Measurements from ENCODE around the gene FMNL2. TPM values are rescaled to one million over a fixed set of nuclear protein-coding genes. Genes with fewer than 3 reads are reported as not detected.

The FMNL2 gene
- total RNA-seq, 1 donor from 2014 or later, result 34.3 TPM

DNA sequence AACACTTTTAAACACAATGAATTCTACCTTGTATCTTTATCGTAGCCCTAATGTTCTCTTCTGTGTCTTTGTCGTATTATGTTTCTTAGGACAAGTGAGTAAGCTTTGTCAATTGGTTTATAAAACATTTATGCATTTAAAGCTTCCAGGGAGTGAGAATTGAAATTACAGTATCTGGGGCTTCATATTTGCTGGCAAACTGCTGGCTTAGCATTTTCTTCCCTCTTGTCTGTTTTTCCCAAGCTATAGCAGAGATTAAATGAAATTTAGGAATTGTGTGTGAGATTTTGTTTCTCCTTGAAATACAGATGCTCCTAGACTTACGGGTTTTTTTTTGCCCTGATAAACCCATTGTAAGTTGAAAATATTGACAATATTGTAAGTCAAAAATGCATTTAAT lies 73.3 kb downstream of the FMNL2 start:
- no peak overlapping the region for H3K4me2 ChIP-seq (ENCODE audit: low read length)
- no peak overlapping the region for H3K27ac ChIP-seq (ENCODE audit: low read depth, low read length)
- H3K27me3 ChIP-seq (ENCODE audit: insufficient read depth, low read length), result no peaks in the 10 kb centered on the region
- FAIRE-seq (no peak), DNase-seq (ENCODE audit: low read depth) (no peak)
- no peak overlapping the region for H2AFZ ChIP-seq (ENCODE audit: low read depth, low read length)
- peaks cover 21% of the 10 kb centered on the region for H3K4me1 ChIP-seq (ENCODE audit: insufficient read depth, low read length)
- peaks cover 24% of the 10 kb centered on the region for H4K20me1 ChIP-seq (ENCODE audit: insufficient read depth, low read length)
- H3K27ac Mint-ChIP-seq (ENCODE audit: unreplicated experiment), result no peak overlapping the region
- TF ChIP-seq EZH2 (IDR thresholded peaks at IDR 0.05; ENCODE audit: insufficient read depth, low read length), result no peak
- TF ChIP-seq, protein P1, sequence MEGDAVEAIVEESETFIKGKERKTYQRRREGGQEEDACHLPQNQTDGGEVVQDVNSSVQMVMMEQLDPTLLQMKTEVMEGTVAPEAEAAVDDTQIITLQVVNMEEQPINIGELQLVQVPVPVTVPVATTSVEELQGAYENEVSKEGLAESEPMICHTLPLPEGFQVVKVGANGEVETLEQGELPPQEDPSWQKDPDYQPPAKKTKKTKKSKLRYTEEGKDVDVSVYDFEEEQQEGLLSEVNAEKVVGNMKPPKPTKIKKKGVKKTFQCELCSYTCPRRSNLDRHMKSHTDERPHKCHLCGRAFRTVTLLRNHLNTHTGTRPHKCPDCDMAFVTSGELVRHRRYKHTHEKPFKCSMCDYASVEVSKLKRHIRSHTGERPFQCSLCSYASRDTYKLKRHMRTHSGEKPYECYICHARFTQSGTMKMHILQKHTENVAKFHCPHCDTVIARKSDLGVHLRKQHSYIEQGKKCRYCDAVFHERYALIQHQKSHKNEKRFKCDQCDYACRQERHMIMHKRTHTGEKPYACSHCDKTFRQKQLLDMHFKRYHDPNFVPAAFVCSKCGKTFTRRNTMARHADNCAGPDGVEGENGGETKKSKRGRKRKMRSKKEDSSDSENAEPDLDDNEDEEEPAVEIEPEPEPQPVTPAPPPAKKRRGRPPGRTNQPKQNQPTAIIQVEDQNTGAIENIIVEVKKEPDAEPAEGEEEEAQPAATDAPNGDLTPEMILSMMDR (IDR thresholded peaks at IDR 0.05; ENCODE audit: insufficient read depth, low read depth, low read length), result no peak
- H3K9me3 ChIP-seq (ENCODE audit: insufficient read depth, low read depth, low read length), result no peaks in the 10 kb centered on the region
- H3K36me3 ChIP-seq (ENCODE audit: insufficient read depth, low read length), result no peaks in the 10 kb centered on the region
- H3K4me3 Mint-ChIP-seq (ENCODE audit: unreplicated experiment), result no peak overlapping the region
- no peak overlapping the region for H3K9ac ChIP-seq (ENCODE audit: low read length)
- H3K27me3 Mint-ChIP-seq (ENCODE audit: low read depth, unreplicated experiment), result no peaks in the 10 kb centered on the region
- no peaks in the 10 kb centered on the region for H3K36me3 Mint-ChIP-seq (ENCODE audit: low read depth, unreplicated experiment)
- no peaks in the 10 kb centered on the region for H3K9me3 Mint-ChIP-seq (ENCODE audit: unreplicated experiment)
- H3K4me3 ChIP-seq (ENCODE audit: insufficient read depth, low read depth, low read length), result no peak overlapping the region
- H3K4me1 Mint-ChIP-seq (ENCODE audit: low read depth, unreplicated experiment), result peaks cover 67% of the 10 kb centered on the region
- H3K79me2 ChIP-seq (ENCODE audit: insufficient read depth, low read length), result peaks cover 88% of the 10 kb centered on the region

DNA sequence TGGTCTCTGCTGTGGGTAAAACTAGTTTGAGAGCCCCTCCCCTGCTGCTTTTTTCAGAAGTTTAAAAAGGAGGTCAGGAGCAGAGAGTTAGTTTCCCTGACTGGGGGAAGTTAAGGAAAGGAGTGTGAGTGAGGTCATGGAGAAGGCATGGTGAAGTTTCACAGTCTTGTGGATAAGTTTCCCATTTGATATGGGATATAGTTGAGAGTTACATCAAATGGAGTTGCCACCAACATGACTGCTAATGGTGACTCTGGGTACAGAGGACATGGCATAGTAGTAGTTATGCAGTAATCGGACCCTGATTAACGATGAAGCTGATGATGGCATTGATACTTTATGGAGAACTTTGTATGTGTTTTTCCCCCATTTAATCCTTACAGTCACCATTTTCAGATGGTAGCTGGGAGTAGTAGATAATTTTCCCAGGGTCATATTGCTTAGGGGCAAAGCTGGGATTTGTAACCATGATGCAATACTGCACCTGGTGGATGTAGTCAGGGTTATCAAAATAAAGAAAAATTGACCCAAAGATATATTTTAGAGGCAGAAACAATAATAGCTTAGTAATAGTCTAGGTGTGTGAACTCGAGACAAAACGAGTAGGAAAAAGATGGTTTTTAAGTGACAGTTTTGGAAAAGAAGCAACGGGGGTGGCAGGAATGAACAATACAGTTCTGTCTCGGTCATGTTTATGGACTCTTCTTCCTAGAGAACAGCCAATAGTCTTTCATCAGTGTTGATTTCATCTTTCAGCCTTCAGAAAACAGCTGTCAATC lies 74.6 kb downstream of the FMNL2 start:
- Histone ChIP-seq H3K79me2 (ENCODE audit: insufficient read depth, low read length) (peaks cover 87% of the 10 kb centered on the region), H3K9me3 (ENCODE audit: insufficient read depth, low read depth, low read length) (no peaks in the 10 kb centered on the region), H3K9ac (ENCODE audit: low read length) (no peak overlapping the region), H2AFZ (ENCODE audit: low read depth, low read length) (no peak overlapping the region), H3K4me3 (ENCODE audit: insufficient read depth, low read depth, low read length) (no peak overlapping the region), H4K20me1 (ENCODE audit: insufficient read depth, low read length) (peaks cover 30% of the 10 kb centered on the region), H3K4me2 (ENCODE audit: low read length) (no peak overlapping the region), H3K4me1 (ENCODE audit: insufficient read depth, low read length) (peaks cover 22% of the 10 kb centered on the region), H3K27me3 (ENCODE audit: insufficient read depth, low read length) (no peaks in the 10 kb centered on the region), H3K36me3 (ENCODE audit: insufficient read depth, low read length) (no peaks in the 10 kb centered on the region), H3K27ac (ENCODE audit: low read depth, low read length) (no peak overlapping the region)
- no peak for TF ChIP-seq EZH2 (IDR thresholded peaks at IDR 0.05; ENCODE audit: insufficient read depth, low read length)
- TF ChIP-seq, protein P1 (IDR thresholded peaks at IDR 0.05; ENCODE audit: insufficient read depth, low read depth, low read length), result no peak
- Mint-ChIP-seq H3K4me1 (ENCODE audit: low read depth, unreplicated experiment) (peaks cover 76% of the 10 kb centered on the region), H3K27ac (ENCODE audit: unreplicated experiment) (no peak overlapping the region), H3K9me3 (ENCODE audit: unreplicated experiment) (no peaks in the 10 kb centered on the region), H3K36me3 (ENCODE audit: low read depth, unreplicated experiment) (no peaks in the 10 kb centered on the region), H3K27me3 (ENCODE audit: low read depth, unreplicated experiment) (no peaks in the 10 kb centered on the region), H3K4me3 (ENCODE audit: unreplicated experiment) (no peak overlapping the region)
- FAIRE-seq (no peak), DNase-seq (ENCODE audit: low read depth) (no peak)

DNA sequence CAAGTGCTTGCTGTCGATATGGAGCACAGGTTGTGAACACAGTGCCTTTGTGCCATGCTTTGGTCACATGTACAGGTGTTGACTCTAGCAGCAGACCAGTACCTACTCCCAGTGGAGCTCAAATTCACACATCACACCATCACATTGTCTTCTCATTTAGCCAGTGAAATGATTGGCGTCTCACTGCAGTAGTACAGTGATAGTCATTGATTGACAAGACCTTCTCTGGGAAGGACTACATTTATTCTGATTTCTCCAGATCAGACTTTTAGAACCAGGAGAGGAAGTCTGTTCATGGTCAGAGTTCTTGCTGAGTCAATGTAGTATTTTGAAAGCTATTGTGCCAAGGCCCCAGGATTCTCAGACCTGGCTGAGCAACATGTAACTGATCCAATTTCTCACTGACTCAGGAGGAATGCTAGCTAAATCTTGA lies 75.2 kb downstream of the FMNL2 start:
- Histone ChIP-seq H3K36me3 (ENCODE audit: insufficient read depth, low read length) (no peaks in the 10 kb centered on the region), H3K79me2 (ENCODE audit: insufficient read depth, low read length) (peaks cover 85% of the 10 kb centered on the region), H3K27ac (ENCODE audit: low read depth, low read length) (no peak overlapping the region), H3K4me1 (ENCODE audit: insufficient read depth, low read length) (peaks cover 24% of the 10 kb centered on the region), H3K4me2 (ENCODE audit: low read length) (no peak overlapping the region), H3K4me3 (ENCODE audit: insufficient read depth, low read depth, low read length) (no peak overlapping the region), H2AFZ (ENCODE audit: low read depth, low read length) (no peak overlapping the region), H3K27me3 (ENCODE audit: insufficient read depth, low read length) (no peaks in the 10 kb centered on the region), H3K9ac (ENCODE audit: low read length) (no peak overlapping the region), H4K20me1 (ENCODE audit: insufficient read depth, low read length) (peaks cover 28% of the 10 kb centered on the region), H3K9me3 (ENCODE audit: insufficient read depth, low read depth, low read length) (no peaks in the 10 kb centered on the region)
- TF ChIP-seq, protein P1 (IDR thresholded peaks at IDR 0.05; ENCODE audit: insufficient read depth, low read depth, low read length), result no peak
- no peak for TF ChIP-seq EZH2 (IDR thresholded peaks at IDR 0.05; ENCODE audit: insufficient read depth, low read length)
- no peak for DNase-seq (ENCODE audit: low read depth)
- FAIRE-seq, result no peak
- H3K36me3 Mint-ChIP-seq (ENCODE audit: low read depth, unreplicated experiment), result no peaks in the 10 kb centered on the region
- no peak overlapping the region for H3K27ac Mint-ChIP-seq (ENCODE audit: unreplicated experiment)
- H3K9me3 Mint-ChIP-seq (ENCODE audit: unreplicated experiment), result no peaks in the 10 kb centered on the region
- no peak overlapping the region for H3K4me3 Mint-ChIP-seq (ENCODE audit: unreplicated experiment)
- no peaks in the 10 kb centered on the region for H3K27me3 Mint-ChIP-seq (ENCODE audit: low read depth, unreplicated experiment)
- H3K4me1 Mint-ChIP-seq (ENCODE audit: low read depth, unreplicated experiment), result peaks cover 75% of the 10 kb centered on the region

Measured in astrocyte (in vitro differentiated cells and primary cell).